ENCODE data around the gene TCTN1.
A peak's percentile ranks its signal among the peaks of the same experiment; 100 is the strongest.

DNA sequence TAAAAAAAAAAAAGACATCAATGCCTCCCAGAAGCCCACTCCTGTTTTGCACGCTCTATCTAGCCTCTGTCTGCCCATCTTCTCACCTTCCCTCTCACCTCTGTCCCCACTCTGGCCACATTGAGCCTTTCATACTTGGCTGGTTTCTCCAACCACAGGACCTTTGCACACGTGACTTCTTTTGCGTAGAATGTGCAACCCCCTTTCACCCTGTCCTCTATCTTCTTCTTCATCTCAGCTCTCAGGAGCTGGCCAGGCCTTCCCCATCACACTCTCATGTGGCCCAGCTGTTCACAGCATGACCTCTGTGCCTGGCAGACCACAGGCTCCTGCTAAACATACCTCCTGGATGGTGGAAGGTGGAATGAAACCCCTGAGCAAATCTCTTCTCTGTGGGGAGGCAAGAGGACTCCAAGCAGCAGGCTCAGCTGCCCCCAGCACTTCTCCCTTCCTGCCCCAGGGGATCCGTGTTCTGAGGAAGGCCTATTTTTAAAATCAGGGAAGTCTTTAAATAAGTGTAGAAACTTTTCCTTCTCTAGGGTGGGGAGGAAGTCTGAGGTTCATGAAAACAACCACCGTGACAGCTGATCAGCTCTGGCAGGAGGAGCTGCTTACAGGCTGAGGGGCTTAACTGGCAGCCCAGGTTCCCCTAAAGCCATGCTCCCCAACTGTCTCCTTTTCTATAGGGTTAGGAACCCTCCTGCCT, 63.4 kb downstream of the TCTN1 start:
- TF ChIP-seq POLR2A (IDR thresholded peaks at IDR 0.05; ENCODE audit: low read depth, low read length) (peak; percentile 44; the same call in 1 of the 2 replicates), POLR2AphosphoS5 (IDR thresholded peaks at IDR 0.05; ENCODE audit: low read depth, low read length) (no peak), TAF1 (IDR thresholded peaks at IDR 0.05; ENCODE audit: borderline replicate concordance, low read depth, low read length) (no peak)
